Right kidney (tissue), 1 donor: ENCODE results near the gene ERLIN1.
"Not testable (repeated sequence)": the region's sequence is repeated elsewhere in the genome, so short reads cannot be mapped to it uniquely, and the experiment has no call there.

ENCODE experiments used
- DNase-seq: peaks from one replicate; pipeline ENCODE4 v3.0.0-alpha.2; 2016

Gene ERLIN1

DNA sequence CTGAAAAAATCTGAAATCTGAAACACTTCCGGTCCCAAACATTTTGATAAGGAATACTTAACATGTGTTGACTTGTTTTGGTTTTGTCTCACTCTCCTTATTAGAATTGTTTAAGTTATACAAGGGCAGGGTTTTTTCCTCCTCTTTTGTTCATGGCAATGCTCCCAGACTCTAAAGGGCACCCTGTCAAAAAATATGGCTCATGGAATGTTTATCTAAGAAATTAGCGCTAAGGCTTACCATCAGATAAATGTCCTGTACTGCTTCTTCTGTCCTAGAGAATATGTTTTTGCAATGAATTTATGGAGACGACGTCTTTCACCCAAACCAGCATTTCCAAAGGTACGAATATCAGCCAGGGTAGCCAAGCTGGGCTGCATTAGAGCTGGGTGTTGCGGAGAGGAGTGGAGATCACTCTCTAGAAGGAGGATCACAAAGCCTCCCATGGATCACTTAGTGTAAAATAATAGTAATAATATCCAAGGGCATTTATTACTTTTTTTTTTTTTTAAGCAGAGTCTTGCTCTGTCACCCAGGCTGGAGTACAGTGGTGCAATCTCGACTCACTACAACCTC lies 46.8 kb downstream of the ERLIN1 start:
- DNase-seq, result no peak

GRCh38 chr10:100135486-100135885 lies 50.3 kb downstream of the ERLIN1 start:
- no peak for DNase-seq

GRCh38 chr10:100133801-100134200 lies 52.0 kb downstream of the ERLIN1 start:
- DNase-seq, result no peak

DNA sequence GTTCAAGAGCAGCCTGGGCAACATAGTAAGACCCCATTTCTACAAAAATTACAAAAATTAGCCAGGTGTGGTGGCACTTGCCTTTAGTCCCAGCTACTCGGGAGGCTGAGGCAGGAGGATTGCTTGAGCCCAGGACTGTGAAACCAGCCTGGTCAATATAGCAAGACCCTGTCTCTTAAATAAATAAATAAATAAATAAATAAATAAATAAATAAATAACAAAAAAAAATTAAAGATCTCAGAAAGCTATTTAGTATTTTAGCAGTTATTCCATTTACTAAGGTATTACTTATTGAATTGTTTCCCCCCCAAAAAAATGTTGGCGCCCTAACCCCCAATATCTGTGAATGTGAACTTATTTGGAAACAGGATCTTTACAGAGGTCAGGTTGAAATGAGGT lies 53.4 kb downstream of the ERLIN1 start:
- no peak for DNase-seq

DNA sequence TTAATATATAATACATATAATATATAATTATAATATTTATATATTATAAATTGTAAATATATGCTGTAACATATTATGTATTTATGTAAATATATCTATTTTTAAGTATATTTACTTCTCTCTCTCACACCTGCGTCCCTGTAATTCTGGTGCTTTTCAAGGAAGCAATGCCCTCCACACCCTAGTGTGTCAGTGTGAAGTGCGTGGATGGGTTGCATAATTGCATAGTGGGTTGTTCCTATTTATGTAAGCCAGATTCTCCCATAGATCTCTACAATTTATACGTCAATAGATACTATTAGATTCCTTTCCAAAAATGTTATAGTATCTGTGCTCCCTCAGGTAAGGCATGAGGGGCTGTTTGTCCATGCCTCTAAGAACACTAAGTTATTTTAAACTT lies 54.3 kb downstream of the ERLIN1 start:
- DNase-seq, result no peak

DNA sequence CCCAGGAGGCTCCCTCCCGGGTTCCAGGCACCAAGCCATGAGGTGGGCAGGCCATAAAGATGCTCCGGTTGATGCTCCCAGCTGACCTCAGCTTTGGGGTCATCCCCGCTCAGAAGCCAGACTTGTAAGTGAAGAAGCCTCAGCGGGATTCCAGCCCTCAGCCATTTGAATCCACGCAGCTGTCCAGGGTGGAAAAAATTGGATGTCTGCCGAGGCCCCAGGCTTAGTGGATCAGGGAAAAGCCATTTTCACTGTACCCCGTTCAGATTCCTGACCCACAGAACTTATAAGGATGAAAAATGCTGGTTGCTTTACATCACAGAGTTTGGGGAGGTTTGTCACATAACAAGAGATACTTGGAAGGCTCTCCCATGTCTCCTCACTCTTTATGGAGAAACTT lies 55.0 kb downstream of the ERLIN1 start:
- DNase-seq, result no peak

DNA sequence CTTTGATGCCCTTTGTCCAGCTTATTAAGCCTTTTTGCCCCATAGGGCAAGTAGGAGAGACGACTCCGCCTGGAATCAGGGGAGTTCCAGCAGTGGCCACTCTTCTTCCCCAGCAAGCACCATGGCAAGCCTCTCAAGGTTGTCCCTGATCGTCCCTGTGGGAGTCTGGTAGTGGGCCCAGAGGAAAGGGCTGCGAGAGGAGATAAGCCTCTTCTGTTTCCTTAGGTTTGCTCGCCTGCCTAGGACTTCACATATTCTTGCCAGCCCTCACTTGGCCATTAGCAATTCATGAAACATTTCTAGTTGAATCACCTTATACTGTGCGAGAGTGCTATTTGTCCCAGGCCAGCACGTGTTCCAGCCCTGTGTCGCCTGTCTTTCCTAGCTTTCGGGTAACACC lies 56.4 kb downstream of the ERLIN1 start:
- no peak for DNase-seq

GRCh38 chr10:100128951-100129350 lies 56.9 kb downstream of the ERLIN1 start:
- DNase-seq, result no peak

DNA sequence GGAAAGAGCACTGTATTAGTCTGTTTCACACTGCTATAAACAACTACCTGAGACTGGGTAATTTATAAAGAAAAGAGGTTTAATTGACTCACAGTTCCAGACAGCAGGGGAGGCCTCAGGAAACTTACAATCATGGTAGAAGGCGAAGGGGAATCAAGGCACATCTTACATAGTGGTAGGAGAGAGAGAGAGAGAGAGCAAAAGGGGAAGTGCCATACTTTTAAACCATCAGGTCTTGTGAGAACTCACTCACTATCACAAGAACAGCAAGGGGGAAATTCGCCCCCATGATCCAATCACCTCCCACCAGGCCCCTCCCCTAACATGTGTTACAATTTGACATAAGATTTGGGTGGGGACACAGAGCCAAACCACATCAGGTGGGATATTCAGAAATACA lies 60.5 kb downstream of the ERLIN1 start:
- DNase-seq, result not testable (repeated sequence)

DNA sequence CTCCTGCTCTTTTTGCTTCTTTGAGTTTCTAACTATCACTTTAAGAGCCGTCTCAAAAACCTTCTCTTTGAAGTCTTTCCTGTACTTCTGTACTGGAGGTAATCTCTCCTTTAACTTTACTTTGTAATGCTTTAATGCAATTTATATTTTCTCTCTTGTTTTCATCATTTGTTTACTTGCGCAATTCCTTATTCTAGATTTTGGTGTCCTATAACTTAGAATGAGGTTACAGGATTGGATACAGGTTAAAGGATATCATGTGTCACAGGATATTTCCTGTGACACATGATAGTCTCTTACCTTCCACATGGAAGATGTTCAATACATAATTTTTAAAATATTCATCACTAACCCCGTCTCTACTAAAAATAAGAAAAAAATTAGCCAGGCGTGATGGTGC lies 61.7 kb downstream of the ERLIN1 start:
- no peak for DNase-seq

- DNase-seq, result no peak
These were observed 63.0 kb downstream of the ERLIN1 start for GRCh38 chr10:100122780-100123179.

GRCh38 chr10:100120550-100120949 lies 65.3 kb downstream of the ERLIN1 start:
- no peak for DNase-seq

DNA sequence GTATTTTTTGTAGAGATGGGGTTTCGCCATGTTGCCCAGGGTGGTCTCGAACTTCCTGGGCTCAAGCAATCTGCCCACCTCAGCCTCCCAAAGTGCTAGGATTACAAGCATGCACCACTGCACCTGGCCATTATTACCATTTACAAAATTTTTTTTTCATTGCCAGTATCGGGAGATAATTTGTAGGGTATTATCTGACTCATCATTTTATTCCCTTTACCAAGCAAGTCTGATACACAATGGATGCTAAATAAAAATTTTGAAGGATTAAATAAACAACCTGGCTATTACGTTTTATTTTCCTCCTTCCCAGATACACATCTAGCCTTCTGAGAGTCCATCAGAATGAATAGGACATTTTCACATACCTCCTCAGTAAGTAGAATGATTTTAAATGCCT lies 66.1 kb downstream of the ERLIN1 start:
- no peak for DNase-seq

- peak; percentile 12 for DNase-seq
These were observed 70.7 kb downstream of the ERLIN1 start for GRCh38 chr10:100114976-100115770.

- DNase-seq, result no peak
These were observed 71.4 kb downstream of the ERLIN1 start for GRCh38 chr10:100114460-100114859.

DNA sequence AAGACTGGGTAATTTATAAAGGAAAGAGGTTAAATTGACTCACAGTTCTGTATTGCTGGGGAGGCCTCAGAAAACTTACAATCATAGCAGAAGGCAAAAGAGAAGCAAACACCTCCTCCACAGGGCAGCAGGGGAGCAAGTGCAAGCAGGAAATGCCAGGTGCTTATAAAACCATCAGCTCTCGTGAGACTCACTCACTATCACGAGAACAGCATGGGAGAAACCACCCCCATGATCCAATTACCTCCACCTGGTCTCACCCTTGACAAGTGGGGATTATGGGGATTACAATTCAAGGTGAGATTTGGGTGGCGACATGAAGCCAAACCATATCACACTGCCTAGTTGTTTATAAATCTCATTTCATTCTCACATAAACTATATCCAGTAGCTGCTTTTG lies 76.2 kb downstream of the ERLIN1 start:
- DNase-seq, result no peak

GRCh38 chr10:100106865-100107264 lies 79.0 kb downstream of the ERLIN1 start:
- DNase-seq, result no peak

DNA sequence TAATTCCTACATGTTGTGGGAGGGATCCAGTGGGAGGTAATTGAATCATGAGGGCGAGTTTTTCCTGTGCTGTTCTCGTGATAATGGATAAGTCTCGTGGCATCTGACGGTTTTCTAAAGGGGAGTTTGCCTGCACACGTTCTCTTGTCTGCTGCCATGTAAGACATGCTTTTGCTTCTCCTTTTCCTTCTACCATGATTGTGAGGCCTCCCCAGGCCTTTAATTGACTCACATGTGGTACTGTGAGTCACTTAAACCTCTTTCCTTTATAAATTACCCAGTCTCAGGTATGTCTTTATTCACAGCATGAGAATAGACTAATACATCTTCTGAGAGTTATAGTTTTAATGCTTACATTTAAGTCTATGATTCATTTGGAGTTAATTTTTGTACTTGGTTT lies 81.5 kb downstream of the ERLIN1 start:
- DNase-seq, result no peak

DNA sequence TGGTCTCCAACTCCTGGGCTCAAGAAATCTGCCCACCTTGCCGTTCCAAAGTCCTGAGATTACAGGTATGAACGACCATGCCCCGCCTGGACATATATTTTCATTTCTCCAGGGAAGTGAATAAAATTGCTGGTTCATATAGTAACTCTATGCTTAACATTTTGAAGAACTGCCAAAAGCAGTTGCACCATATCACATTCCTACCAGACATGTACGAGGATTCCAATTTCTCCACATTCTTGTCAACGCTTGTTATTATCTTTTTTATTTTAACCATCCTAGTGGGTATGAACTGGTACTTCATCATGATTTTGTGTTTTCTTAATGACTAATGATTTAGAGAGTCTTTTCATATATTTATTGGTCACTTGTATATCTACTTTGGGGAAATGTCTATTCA lies 82.2 kb downstream of the ERLIN1 start:
- DNase-seq, result no peak

GRCh38 chr10:100101192-100102076 lies 84.4 kb downstream of the ERLIN1 start:
- no peak for DNase-seq

GRCh38 chr10:100100651-100101184 lies 85.1 kb downstream of the ERLIN1 start:
- DNase-seq, result no peak
